ENCODE results near the gene TNPO2.

The TNPO2 gene

DNA sequence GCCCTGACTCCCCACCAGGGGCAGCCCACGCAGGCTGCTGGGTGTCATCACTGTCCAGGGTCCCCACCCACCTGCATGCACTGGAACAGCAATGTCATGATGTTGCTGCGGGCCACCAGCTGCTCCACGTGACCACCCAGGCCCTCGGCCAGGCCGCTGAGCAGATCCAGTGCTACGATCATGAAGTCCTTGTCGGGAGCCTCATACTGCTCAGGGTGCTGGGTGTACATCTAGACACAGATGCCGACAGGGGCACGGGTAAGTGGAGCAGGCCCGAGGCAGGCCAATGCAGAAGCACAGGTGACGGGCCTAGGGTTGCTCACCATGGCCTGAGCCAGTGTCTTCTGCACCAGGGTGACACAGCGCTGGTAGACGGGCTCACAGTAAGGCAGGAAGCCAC lies 18.6 kb downstream of the TNPO2 start:
- Histone ChIP-seq H3K4me3 (replicated peaks; ENCODE audit: insufficient read depth, low read length) (no peak overlapping the region), H3K27ac (replicated peaks) (no peak overlapping the region), H3K27me3 (ENCODE audit: insufficient read depth, poor library complexity, severe bottlenecking) (no peaks in the 10 kb centered on the region)
- TF ChIP-seq, protein P1, sequence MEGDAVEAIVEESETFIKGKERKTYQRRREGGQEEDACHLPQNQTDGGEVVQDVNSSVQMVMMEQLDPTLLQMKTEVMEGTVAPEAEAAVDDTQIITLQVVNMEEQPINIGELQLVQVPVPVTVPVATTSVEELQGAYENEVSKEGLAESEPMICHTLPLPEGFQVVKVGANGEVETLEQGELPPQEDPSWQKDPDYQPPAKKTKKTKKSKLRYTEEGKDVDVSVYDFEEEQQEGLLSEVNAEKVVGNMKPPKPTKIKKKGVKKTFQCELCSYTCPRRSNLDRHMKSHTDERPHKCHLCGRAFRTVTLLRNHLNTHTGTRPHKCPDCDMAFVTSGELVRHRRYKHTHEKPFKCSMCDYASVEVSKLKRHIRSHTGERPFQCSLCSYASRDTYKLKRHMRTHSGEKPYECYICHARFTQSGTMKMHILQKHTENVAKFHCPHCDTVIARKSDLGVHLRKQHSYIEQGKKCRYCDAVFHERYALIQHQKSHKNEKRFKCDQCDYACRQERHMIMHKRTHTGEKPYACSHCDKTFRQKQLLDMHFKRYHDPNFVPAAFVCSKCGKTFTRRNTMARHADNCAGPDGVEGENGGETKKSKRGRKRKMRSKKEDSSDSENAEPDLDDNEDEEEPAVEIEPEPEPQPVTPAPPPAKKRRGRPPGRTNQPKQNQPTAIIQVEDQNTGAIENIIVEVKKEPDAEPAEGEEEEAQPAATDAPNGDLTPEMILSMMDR (IDR thresholded peaks at IDR 0.05; ENCODE audit: insufficient read depth, low read length) = no peak
- TF ChIP-seq GABPA (IDR thresholded peaks at IDR 0.05; ENCODE audit: low read depth) = no peak
- TF ChIP-seq, protein P2, sequence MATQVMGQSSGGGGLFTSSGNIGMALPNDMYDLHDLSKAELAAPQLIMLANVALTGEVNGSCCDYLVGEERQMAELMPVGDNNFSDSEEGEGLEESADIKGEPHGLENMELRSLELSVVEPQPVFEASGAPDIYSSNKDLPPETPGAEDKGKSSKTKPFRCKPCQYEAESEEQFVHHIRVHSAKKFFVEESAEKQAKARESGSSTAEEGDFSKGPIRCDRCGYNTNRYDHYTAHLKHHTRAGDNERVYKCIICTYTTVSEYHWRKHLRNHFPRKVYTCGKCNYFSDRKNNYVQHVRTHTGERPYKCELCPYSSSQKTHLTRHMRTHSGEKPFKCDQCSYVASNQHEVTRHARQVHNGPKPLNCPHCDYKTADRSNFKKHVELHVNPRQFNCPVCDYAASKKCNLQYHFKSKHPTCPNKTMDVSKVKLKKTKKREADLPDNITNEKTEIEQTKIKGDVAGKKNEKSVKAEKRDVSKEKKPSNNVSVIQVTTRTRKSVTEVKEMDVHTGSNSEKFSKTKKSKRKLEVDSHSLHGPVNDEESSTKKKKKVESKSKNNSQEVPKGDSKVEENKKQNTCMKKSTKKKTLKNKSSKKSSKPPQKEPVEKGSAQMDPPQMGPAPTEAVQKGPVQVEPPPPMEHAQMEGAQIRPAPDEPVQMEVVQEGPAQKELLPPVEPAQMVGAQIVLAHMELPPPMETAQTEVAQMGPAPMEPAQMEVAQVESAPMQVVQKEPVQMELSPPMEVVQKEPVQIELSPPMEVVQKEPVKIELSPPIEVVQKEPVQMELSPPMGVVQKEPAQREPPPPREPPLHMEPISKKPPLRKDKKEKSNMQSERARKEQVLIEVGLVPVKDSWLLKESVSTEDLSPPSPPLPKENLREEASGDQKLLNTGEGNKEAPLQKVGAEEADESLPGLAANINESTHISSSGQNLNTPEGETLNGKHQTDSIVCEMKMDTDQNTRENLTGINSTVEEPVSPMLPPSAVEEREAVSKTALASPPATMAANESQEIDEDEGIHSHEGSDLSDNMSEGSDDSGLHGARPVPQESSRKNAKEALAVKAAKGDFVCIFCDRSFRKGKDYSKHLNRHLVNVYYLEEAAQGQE (IDR thresholded peaks at IDR 0.05; ENCODE audit: insufficient replicate concordance, low read depth) = no peak
- no peak for TF ChIP-seq SPI1 (IDR thresholded peaks at IDR 0.05; ENCODE audit: borderline replicate concordance, low read depth)
- no peak for TF ChIP-seq POLR2AphosphoS5 (IDR thresholded peaks at IDR 0.05; ENCODE audit: low read depth)
- DNase-seq (ENCODE audit: low read depth in 1 of 2, low spot score in 1 of 2) = no peak

DNA sequence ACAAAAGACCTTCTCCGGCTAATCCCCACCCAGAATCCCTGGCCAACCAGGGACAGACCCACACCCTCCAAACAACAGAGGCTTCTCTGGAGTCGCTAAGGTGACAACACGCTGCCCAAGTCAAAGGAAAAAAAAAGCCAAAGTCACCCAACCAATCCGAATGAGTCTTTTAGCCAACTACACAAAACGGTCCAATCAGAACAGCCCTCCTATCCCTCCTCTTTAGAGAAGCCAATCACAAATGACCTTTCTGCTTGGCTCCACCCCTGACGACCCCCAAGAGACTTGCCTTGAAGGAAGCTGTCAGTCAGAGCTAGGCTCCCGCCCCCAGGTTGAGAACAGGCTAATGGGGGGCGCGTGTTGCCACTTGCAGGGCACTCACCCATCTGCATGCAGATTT lies 20.7 kb downstream of the TNPO2 start:
- TF ChIP-seq, protein P1 (IDR thresholded peaks at IDR 0.05; ENCODE audit: insufficient read depth, low read length) = no peak
- TF ChIP-seq, protein P2 (IDR thresholded peaks at IDR 0.05; ENCODE audit: insufficient replicate concordance, low read depth) = no peak
- no peak for TF ChIP-seq SPI1 (IDR thresholded peaks at IDR 0.05; ENCODE audit: borderline replicate concordance, low read depth)
- peak; percentile 20; the same call in 1 of the 2 replicates for TF ChIP-seq POLR2AphosphoS5 (IDR thresholded peaks at IDR 0.05; ENCODE audit: low read depth)
- TF ChIP-seq GABPA (IDR thresholded peaks at IDR 0.05; ENCODE audit: low read depth) = no peak
- Histone ChIP-seq H3K27me3 (ENCODE audit: insufficient read depth, poor library complexity, severe bottlenecking) (no peaks in the 10 kb centered on the region), H3K27ac (replicated peaks) (no peak overlapping the region), H3K4me3 (replicated peaks; ENCODE audit: insufficient read depth, low read length) (no peak overlapping the region)
- no peak for DNase-seq (ENCODE audit: low read depth in 1 of 2, low spot score in 1 of 2)

DNA sequence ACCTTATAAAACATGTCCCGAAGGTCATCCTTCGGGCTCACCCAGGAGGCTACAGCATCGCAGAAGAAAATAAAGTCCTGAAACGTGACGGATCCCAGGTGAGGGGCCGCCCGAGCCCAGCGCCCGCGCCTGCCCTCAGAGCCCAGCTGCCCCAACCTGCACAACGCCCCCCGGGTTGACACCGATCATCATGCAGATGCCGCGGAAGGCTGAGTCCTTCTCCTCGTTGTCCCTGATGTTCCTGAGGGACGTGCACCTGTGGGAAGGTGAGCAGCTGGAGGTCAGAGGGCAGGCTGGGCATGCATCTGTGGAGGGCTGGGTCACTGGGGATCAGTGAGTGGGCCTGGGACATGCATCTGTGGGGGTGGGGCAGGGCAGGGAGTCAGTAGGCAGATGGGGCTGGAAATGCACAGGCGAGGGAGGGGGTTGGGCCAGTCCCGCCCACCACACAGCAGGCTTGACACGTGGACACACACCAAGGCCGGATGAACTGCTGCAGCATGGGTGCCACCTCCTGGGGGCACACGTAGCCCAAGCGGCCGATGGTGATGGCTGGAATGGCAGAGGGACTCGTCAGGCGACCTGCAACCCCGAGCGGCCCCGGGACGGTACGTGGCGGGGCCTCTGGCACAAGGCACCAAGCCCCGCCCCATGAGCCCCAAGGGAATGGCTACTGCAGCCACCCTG lies 22.0 kb downstream of the TNPO2 start:
- H3K27ac ChIP-seq (replicated peaks) = no peak overlapping the region
- H3K4me3 ChIP-seq (replicated peaks; ENCODE audit: insufficient read depth, low read length) = no peak overlapping the region
- TF ChIP-seq GABPA (IDR thresholded peaks at IDR 0.05; ENCODE audit: low read depth) (no peak), SPI1 (IDR thresholded peaks at IDR 0.05; ENCODE audit: borderline replicate concordance, low read depth) (no peak), POLR2AphosphoS5 (IDR thresholded peaks at IDR 0.05; ENCODE audit: low read depth) (no peak; the same call in 1 of the 2 replicates)
- TF ChIP-seq, protein P2 (IDR thresholded peaks at IDR 0.05; ENCODE audit: insufficient replicate concordance, low read depth) = no peak
- TF ChIP-seq, protein P1 (IDR thresholded peaks at IDR 0.05; ENCODE audit: insufficient read depth, low read length) = no peak
- no peaks in the 10 kb centered on the region for H3K27me3 ChIP-seq (ENCODE audit: insufficient read depth, poor library complexity, severe bottlenecking)
- no peak for DNase-seq (ENCODE audit: low read depth in 1 of 2, low spot score in 1 of 2)
